C4-2B (cell line): ENCODE data around the gene SPDYE5.

Source experiments
- H3K27ac ChIP-seq: fragments of 450-650 bp; 2 replicates; pipeline ENCODE4 v1.5.1; 2017
- ZFX ChIP-seq: fragments of 450-650 bp; IDR thresholded peaks from 2 replicates; pipeline ENCODE4 v1.6.1; 2017
- TF ChIP-seq, protein P1 (sequence below): fragments of 450-650 bp; conservative IDR thresholded peaks from 2 replicates; pipeline ENCODE4 v1.5.1; 2017; ENCODE audit warnings: mild to moderate bottlenecking

The SPDYE5 gene

DNA sequence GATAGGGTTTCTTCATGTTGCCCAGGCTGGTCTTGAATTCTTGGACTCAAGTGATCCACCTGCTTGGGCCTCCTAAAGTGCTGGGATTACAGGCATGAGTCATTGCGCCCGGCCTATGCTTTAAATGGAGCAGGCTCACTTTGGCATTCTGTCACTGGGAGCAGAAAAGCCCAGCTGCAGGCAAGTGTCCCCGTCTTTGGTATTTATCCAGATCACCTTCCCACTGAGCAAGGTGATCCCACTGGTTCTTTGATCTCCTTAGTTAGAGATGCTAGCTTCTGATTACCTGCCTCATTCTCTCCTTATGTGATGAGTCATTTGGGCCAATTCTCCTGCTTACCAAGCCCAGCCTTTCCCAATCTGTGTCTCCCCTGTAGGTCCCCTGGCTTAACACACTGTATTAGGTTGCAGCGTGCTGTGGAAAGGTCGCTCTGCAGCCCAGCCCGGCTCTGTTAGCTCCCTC, 39.3 kb downstream of the SPDYE5 start:
- H3K27ac ChIP-seq, result no peak overlapping the region
- TF ChIP-seq, protein P1, sequence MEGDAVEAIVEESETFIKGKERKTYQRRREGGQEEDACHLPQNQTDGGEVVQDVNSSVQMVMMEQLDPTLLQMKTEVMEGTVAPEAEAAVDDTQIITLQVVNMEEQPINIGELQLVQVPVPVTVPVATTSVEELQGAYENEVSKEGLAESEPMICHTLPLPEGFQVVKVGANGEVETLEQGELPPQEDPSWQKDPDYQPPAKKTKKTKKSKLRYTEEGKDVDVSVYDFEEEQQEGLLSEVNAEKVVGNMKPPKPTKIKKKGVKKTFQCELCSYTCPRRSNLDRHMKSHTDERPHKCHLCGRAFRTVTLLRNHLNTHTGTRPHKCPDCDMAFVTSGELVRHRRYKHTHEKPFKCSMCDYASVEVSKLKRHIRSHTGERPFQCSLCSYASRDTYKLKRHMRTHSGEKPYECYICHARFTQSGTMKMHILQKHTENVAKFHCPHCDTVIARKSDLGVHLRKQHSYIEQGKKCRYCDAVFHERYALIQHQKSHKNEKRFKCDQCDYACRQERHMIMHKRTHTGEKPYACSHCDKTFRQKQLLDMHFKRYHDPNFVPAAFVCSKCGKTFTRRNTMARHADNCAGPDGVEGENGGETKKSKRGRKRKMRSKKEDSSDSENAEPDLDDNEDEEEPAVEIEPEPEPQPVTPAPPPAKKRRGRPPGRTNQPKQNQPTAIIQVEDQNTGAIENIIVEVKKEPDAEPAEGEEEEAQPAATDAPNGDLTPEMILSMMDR, result no peak
- TF ChIP-seq ZFX, result no peak

DNA sequence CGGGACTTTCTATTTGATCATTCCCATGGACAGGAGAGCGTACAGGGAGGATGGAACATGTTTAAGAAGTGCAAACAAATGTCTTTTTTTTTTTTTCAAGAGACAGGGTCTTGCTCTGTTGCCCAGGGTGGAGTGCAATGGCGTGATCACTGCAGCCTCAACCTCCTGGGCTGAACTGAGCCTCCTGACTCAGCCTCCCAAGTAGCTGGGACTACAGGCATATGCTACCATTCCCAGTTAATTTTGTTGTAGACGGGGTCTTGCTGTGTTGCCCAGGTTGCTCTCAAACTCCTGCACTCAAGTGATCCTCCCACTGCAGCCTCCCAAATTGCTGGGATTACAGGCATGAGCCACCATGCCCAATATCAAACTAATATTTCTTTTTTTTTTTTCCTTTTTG, 40.5 kb downstream of the SPDYE5 start:
- H3K27ac ChIP-seq, result no peak overlapping the region
- no peak for TF ChIP-seq ZFX
- TF ChIP-seq, protein P1, result no peak

DNA sequence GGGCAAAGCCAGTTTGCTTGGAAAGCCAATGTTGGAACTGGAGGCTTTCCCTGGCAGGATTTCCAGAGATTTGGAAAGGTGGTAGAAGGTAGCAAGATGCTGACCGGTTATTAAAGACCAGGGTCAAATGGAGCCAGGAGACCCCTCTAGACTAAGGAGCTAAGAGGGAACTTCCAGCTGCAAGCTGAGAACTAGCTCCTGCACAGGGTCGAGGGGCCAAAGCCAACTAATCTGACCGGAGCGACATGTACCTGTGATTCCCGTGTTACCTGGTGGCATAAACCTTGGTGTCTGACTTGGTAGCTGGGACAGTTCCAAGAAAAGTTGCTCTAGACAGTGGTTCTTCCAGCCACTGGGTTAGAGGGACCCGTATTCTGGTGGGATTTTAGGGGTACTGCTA, 41.8 kb downstream of the SPDYE5 start:
- no peak overlapping the region for H3K27ac ChIP-seq
- no peak for TF ChIP-seq ZFX
- TF ChIP-seq, protein P1, result no peak

DNA sequence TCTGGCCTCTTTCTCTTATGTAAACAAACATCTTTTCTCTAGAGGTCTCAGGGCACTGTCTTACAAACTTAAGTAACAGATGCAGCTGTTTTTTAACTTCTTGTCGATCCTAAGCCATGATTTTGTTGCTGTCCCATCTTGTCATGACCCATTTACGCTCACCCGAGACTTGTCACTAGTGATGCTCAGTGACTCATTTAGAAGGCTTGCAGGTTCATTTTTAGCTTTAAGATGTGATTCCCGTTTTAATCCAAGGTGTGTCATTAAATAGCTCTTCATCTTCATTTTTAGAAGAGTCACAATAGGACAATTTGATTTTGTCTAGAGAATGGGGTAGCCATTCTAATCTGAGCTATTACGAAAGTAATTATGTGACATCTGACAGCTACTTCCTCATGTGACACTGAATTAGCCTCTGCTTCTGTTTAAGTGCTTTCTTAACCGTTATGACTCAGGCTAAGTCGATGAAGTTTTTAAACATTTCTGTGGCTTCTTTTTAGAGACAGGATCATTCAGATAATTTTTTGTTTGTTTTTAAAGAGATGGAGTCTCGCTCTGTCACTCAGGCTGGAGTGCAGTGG, 42.7 kb downstream of the SPDYE5 start:
- TF ChIP-seq ZFX, result no peak
- TF ChIP-seq, protein P1, result no peak
- H3K27ac ChIP-seq, result no peak overlapping the region

DNA sequence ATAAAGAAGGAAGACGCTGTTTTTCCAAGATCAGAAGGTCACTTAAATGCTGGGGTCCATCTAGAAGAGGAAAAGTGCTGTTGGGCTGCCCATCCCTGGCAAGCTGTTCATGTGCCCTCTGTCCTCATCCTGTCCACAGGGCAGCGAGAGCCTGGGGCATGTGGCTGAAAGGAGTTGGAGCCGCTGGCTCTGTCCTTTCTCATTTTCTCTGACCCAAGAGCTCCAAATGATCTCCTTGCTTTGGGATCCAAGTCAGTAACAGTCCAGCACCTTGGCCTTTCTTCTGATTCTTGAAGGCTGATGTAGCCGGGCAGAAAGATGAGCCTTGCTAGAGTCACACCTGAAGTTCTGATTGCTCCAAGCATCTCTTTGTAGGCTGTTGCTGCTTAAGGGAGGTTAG, 44.4 kb downstream of the SPDYE5 start:
- no peak for TF ChIP-seq ZFX
- TF ChIP-seq, protein P1, result no peak
- H3K27ac ChIP-seq, result no peak overlapping the region

DNA sequence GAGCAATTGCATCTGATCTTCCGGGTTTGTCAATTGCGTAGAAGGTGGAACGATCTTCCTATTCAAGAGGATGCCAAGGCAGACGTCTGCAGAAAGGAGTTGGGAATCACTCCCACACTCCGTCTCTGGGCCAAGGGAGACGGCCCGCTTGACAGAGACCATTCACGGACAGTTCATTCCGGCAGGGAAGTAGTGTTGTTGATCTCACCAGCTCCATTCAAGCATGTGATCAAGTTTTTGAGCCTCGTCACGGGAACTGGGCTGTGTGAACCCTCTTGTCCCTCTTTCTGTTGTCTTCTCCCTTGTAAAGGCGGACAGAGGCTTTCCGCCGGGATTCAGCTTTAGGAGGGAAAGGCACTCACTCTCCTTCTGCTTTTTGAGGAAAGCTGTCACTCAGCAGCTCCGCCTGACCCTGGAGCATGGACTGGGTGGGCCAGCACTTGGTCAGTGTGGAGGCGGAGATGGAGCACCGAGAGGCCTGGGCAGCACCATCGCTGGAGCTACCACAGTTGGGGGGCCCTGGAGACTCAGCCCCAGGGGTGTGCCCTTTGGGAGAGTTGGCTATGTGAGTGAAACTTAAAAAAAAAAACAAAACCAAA, 44.9 kb downstream of the SPDYE5 start:
- TF ChIP-seq ZFX, result no peak
- TF ChIP-seq, protein P1, result no peak
- H3K27ac ChIP-seq, result no peak overlapping the region

DNA sequence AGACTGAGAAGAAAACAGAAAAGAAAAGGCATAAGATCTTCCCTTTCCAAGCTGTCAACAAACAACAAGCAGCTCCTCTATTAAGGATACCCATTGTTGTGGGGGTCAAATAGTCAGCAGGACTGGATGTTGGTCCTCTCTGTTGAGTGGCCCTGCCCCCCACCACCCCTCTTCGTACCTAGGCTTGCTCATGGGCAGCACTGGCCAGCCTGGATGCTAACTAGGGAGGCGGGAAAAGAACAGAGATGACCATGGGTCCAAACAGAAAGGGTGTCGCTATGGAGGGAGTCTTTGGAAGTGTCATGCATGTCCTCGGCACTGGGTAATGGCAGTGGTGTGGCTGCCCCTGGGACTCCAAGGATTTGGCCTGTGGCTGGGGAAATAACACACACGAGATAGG, 45.6 kb downstream of the SPDYE5 start:
- TF ChIP-seq, protein P1, result no peak
- TF ChIP-seq ZFX, result no peak
- H3K27ac ChIP-seq, result no peak overlapping the region
